Testis (tissue), 3 donors: ENCODE results near the gene SCNN1B. TPM values are rescaled to one million over a fixed set of nuclear protein-coding genes. Genes with fewer than 3 reads are reported as not detected.

Experiments used
- DNase-seq: peaks from one replicate; pipeline ENCODE4 v3.0.0-alpha.2; 2019
- H3K27ac ChIP-seq, 2 donors: fragments of 200-600 bp; sonication (generic); one replicate each; pipeline ENCODE4 v1.5.1; 2019
- H3K27me3 ChIP-seq: fragments of 200-600 bp; sonication (generic); one replicate; pipeline ENCODE4 v1.5.1; 2019
- H3K36me3 ChIP-seq: fragments of 200-600 bp; sonication (generic); one replicate; pipeline ENCODE4 v1.5.1; 2017; ENCODE audit warnings: low read depth; ENCODE audit errors: missing control alignments
- H3K4me1 ChIP-seq: fragments of 200-600 bp; sonication (generic); one replicate; pipeline ENCODE4 v1.5.1; 2019
- H3K4me3 ChIP-seq, 2 donors: fragments of 200-600 bp; sonication (generic); one replicate each; pipeline ENCODE4 v1.5.1; 2017 to 2019
- H3K9me3 ChIP-seq: fragments of 200-600 bp; sonication (generic); one replicate; pipeline ENCODE4 v1.5.1; 2017
- POLR2A ChIP-seq: fragments of 450-650 bp; IDR thresholded peaks from one replicate; pipeline ENCODE4 v1.6.1; 2017; ENCODE audit warnings: antibody characterized with exemption, mild to moderate bottlenecking, moderate library complexity
- WGBS, 2 donors: methylation state at CpG; one replicate each; pipeline ENCODE4 v1.1.5; 2018; 5-methylcytosine and 5-hydroxymethylcytosine counted together
- intact Hi-C: fragments of 100-400 bp; cut with DNase I; formaldehyde crosslinking; loops from one replicate; pipeline ENCODE4 v1.15.1; 2023; ENCODE audit warnings: low total_unique reads
- polyA plus RNA-seq: library from polyadenylated mRNA; stranded (reverse); fragments of 350-450 nt; fragmentation: Illumina TruSeq; extraction: RNeasy Lipid Tissue Mini Kit (QIAGEN cat#74804); gene quantifications from one replicate; pipeline ENCODE4 v1.2.3, GENCODE V29; 2014; ENCODE audit warnings: low read depth, low replicate concordance; ENCODE audit not compliant: insufficient read depth
- total RNA-seq, 2 donors: library from RNA; depleted of rRNA; stranded (reverse); fragments of >200 nt; gene quantifications; one replicate each; pipeline ENCODE4 v1.2.3, GENCODE V29; 2016
- TF ChIP-seq, protein P1 (sequence below), 3 experiments: fragments of 450-650 bp in 2 of 3; fragments of 200-600 bp in 1 of 3; sonication (generic) in 1 of 3; IDR thresholded peaks; one replicate each; pipeline ENCODE4 v1.5.1; 2016 to 2019; ENCODE audit warnings: antibody characterized with exemption in 3 of 3, mild to moderate bottlenecking in 2 of 3, moderate library complexity in 1 of 3

SCNN1B gene
- total and polyA plus RNA-seq, 3 donors from 2014 or later: 0.31 to 1.1 (median 0.55) TPM

DNA sequence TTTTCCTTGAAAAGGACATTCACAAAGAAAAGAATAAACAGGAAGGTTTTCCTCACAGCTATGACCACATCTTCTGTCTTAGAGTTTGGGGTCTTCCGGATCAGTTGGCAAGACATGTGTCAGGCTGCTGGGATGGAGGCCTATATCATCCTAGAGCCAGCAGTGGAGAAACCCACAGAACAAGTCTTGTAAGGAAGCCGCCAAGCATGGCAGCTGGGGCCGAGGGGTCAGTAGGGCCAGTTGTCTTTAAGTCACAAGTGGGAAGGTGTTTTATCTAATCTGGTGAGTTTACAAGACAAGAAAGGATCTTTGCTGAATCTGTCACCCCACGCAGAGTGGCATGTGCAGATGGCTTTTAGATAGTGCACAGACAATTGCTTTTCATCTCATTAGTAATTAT lies 25.7 kb downstream of the SCNN1B start:
- intact Hi-C loops: no loop called here
- no peak for DNase-seq
- Histone ChIP-seq H3K4me3 (no peak overlapping the region), H3K36me3 (no peaks in the 10 kb centered on the region), H3K4me1 (peaks cover 3% of the 10 kb centered on the region), H3K9me3 (no peaks in the 10 kb centered on the region), H3K27ac (no peak overlapping the region), H3K27me3 (no peaks in the 10 kb centered on the region)
- 82 to 87% methylated on average over 3 to 4 of the region's 4 CpGs for WGBS, 2 donors
- TF ChIP-seq, protein P1, sequence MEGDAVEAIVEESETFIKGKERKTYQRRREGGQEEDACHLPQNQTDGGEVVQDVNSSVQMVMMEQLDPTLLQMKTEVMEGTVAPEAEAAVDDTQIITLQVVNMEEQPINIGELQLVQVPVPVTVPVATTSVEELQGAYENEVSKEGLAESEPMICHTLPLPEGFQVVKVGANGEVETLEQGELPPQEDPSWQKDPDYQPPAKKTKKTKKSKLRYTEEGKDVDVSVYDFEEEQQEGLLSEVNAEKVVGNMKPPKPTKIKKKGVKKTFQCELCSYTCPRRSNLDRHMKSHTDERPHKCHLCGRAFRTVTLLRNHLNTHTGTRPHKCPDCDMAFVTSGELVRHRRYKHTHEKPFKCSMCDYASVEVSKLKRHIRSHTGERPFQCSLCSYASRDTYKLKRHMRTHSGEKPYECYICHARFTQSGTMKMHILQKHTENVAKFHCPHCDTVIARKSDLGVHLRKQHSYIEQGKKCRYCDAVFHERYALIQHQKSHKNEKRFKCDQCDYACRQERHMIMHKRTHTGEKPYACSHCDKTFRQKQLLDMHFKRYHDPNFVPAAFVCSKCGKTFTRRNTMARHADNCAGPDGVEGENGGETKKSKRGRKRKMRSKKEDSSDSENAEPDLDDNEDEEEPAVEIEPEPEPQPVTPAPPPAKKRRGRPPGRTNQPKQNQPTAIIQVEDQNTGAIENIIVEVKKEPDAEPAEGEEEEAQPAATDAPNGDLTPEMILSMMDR (IDR thresholded peaks at IDR 0.05): no peak
- TF ChIP-seq POLR2A: no peak

DNA sequence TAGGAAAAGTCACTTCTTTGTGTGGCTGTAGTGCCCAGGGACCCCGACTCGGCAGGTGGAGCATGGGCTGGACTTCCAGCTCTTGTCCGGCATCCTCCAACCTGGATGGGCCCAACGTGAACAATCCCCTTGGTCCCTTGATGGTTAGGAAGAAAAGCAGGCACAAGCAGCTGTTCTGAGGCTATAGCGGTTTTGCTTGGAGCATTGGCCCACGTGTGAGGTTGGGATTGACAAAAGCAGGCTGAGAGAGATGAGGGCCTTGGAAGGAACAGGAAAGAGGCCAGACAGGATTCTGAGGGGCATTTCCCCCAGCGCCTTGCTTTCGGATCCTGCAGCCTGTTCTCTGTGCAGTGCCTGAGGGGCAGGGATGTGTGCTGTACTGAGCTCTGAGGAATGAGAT lies 28.1 kb downstream of the SCNN1B start:
- no peaks in the 10 kb centered on the region for H3K27me3 ChIP-seq

DNA sequence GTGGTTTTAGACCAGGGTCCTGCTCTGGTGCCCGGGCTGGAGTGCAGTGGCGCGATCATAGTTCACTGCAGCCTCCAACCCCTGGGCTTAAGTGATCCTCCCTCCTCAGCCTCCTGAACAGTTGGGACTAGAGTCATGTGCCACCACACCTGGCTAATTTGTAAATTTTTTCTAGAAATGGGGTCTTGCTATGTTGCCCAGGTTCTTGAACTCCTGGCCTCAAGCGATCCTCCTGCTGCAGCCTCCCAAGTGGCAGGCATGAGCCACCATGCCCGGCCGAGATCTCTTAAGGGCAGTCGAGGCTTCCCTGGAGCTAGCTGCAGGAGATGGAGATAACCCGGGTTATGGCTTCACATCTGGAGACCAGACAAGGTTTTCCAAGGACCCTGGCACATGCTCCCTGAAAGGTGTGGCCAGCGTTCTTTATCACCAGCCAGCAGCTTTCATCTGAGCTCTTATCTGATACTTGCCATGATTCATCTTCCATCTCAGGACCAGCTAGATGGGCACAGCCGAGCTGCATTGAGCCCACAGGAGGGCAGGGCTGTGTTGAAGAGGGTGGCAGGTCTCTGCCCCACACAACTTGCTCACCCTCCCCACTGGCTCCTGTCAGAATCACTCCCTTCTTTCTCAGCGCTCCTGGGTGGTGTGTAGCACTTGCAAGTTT lies 28.6 kb downstream of the SCNN1B start:
- Histone ChIP-seq H3K27me3 (no peaks in the 10 kb centered on the region), H3K4me3 (no peak overlapping the region), H3K36me3 (no peaks in the 10 kb centered on the region), H3K4me1 (no peaks in the 10 kb centered on the region), H3K27ac (no peak overlapping the region), H3K9me3 (no peaks in the 10 kb centered on the region)
- DNase-seq: no peak
- WGBS, 2 donors: 81 to 82% methylated on average over 11 of the region's 11 CpGs
- intact Hi-C loops: no loop called here
- TF ChIP-seq, protein P1 (IDR thresholded peaks at IDR 0.05): no peak
- no peak for TF ChIP-seq POLR2A

More for the DNA sequence above, 28.1 kb downstream of the SCNN1B start:
- DNase-seq: no peak
- 82 to 88% methylated on average over 7 to 8 of the region's 8 CpGs for WGBS, 2 donors
- Histone ChIP-seq H3K4me3 (no peak overlapping the region), H3K36me3 (no peaks in the 10 kb centered on the region), H3K4me1 (no peaks in the 10 kb centered on the region), H3K9me3 (no peaks in the 10 kb centered on the region), H3K27ac (no peak overlapping the region)
- TF ChIP-seq, protein P1 (IDR thresholded peaks at IDR 0.05): no peak
- intact Hi-C loops: no loop called here

DNA sequence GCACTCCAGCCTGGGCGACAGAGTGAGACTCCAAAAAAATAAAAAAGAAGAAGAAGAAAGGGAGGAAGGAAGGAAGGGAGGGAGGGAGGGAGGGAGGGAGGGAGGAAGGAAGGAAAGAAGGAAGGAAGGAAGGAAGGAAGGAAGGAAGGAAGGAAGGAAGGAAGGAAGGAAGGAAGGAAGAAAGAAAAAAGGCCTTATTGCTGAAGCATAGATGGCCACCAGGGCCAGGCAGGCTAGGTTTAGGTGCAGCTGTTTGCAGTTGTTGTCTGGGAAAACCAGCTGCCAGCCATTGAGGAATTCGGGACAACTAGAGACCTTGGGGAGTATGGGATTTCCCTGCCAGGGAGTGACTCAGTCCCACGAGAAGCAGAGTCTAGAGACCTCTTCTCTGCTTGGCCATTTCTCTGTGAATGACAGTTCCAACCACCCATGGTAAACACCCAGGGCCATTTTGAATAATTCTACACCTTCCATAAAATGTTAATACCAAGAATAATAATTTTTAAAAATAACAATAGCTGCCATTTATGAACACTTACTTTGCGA lies 31.0 kb downstream of the SCNN1B start:
- intact Hi-C loops: no loop called here
- no peak for DNase-seq
- H3K27me3 ChIP-seq: no peaks in the 10 kb centered on the region
- no peak overlapping the region for H3K27ac ChIP-seq
- TF ChIP-seq POLR2A: no peak
- TF ChIP-seq, protein P1 (IDR thresholded peaks at IDR 0.05): no peak
- H3K4me1 ChIP-seq: no peaks in the 10 kb centered on the region
- H3K9me3 ChIP-seq: no peaks in the 10 kb centered on the region
- no peak overlapping the region for H3K4me3 ChIP-seq
- no peaks in the 10 kb centered on the region for H3K36me3 ChIP-seq
- 77 to 78% methylated on average over 4 of the region's 4 CpGs for WGBS, 2 donors
